Esophagus muscularis mucosa (tissue), 4 donors: ENCODE measurements around the gene LRP6. TPM values are rescaled to one million over a fixed set of nuclear protein-coding genes. Genes with fewer than 3 reads are reported as not detected.

Source experiments
- DNase-seq: peaks from one replicate; pipeline ENCODE4 v3.0.0-alpha.2; 2017; ENCODE audit errors: extremely low spot score
- H3K27ac ChIP-seq, 4 donors: fragments of 200-600 bp; sonication (generic); replicated peaks in 1 of 4; 1 replicate in 3 of 4; 2 replicates in 1 of 4; pipeline ENCODE4 v1.5.1; 2016 to 2019; ENCODE audit warnings: mild to moderate bottlenecking in 1 of 4
- H3K27me3 ChIP-seq, 4 donors: fragments of 200-600 bp; sonication (generic); one replicate each; pipeline versions ENCODE4 v1.5.1 to v1.6.0; 2016 to 2019
- H3K36me3 ChIP-seq, 4 donors: fragments of 200-600 bp; sonication (generic); one replicate each; pipeline ENCODE4 v1.5.1; 2016 to 2019
- H3K4me1 ChIP-seq, 4 donors: fragments of 200-600 bp; sonication (generic); one replicate each; pipeline ENCODE4 v1.5.1; 2016 to 2019
- H3K4me3 ChIP-seq, 4 donors: fragments of 200-600 bp; sonication (generic); 1 replicate in 2 of 4; 2 replicates in 2 of 4; pipeline ENCODE4 v1.5.1; 2016 to 2019; ENCODE audit warnings: mild to moderate bottlenecking in 4 of 4, moderate library complexity in 1 of 4
- H3K9me3 ChIP-seq, 4 donors: fragments of 200-600 bp; sonication (generic); 1 replicate in 3 of 4; 2 replicates in 1 of 4; pipeline ENCODE4 v1.5.1; 2016 to 2019
- CTCF ChIP-seq, 3 experiments: fragments of 200-600 bp in 2 of 3; fragments of 450-650 bp in 1 of 3; sonication (generic) in 2 of 3; IDR thresholded peaks; one replicate each; pipeline ENCODE4 v1.5.1; 2017 to 2019; ENCODE audit warnings: antibody characterized with exemption in 3 of 3, mild to moderate bottlenecking in 2 of 3, moderate library complexity in 1 of 3
- EP300 ChIP-seq: sonication (generic); formaldehyde crosslinking; IDR thresholded peaks from one replicate; pipeline ENCODE4 v1.6.1; 2017; ENCODE audit warnings: antibody characterized with exemption
- POLR2A ChIP-seq: fragments of 450-650 bp; IDR thresholded peaks from one replicate; pipeline ENCODE4 v1.6.1; 2017; ENCODE audit warnings: antibody characterized with exemption, moderate library complexity, mild to moderate bottlenecking, low read depth
- POLR2AphosphoS5 ChIP-seq, 2 donors: sonication (generic); formaldehyde crosslinking; IDR thresholded peaks; one replicate each; pipeline ENCODE4 v1.6.1; 2017; ENCODE audit warnings: antibody characterized with exemption in 2 of 2
- WGBS: methylation state at CpG from one replicate; pipeline ENCODE4 v1.1.5; 2018; 5-methylcytosine and 5-hydroxymethylcytosine counted together
- intact Hi-C: fragments of 100-400 bp; cut with DNase I; formaldehyde crosslinking; loops from one replicate; pipeline ENCODE4 v1.15.1; 2023
- total RNA-seq, 4 donors: library from RNA; depleted of rRNA; stranded (reverse); fragments of >200 nt; gene quantifications; one replicate each; pipeline versions ENCODE4 v1.1.0 to v1.2.1, GENCODE V29; 2016

Gene LRP6
- total RNA-seq, 4 donors from 2014 or later: 26.2 to 61.1 (median 34.8) TPM

- 85% methylated on average over 8 of the region's 9 CpGs for WGBS
- Histone ChIP-seq H3K27ac (no peak overlapping the region), H3K27me3 (no peaks in the 10 kb centered on the region), H3K4me3 (no peak overlapping the region), H3K36me3 (no peaks in the 10 kb centered on the region), H3K9me3 (no peaks in the 10 kb centered on the region), H3K4me1 (peaks cover 0 to 2% (median under 1%) of the 10 kb centered on the region in 4 donors)
- TF ChIP-seq POLR2A (no peak), POLR2AphosphoS5 (IDR thresholded peaks at IDR 0.05) (no peak), EP300 (no peak), CTCF (IDR thresholded peaks at IDR 0.05) (no peak)
- DNase-seq: no peak
- intact Hi-C loops: no loop called here
Observed at GRCh38 chr12:12086973-12087692, 179.7 kb downstream of the LRP6 start.

DNA sequence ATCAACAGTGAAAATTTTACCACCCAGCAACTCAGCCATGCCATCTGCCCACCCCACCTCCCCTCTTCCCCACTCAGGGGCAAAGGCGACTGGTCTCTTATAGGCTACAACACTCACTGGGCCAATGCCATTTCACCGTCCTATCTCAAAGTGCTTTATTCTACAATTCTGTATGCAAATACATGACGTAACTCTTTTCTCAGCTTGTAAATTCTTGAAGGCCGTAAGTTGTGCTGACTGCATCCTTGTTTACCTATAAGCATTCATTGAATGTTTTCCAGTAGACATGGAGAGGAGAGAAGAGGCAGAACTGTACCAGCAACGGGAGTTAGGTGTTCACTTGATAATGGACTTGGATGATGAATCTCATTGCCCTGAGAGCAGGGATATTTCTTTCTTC is 180.5 kb downstream of the LRP6 start:
- no peaks in the 10 kb centered on the region for H3K27me3 ChIP-seq
- no peaks in the 10 kb centered on the region for H3K36me3 ChIP-seq
- no peaks in the 10 kb centered on the region for H3K9me3 ChIP-seq
- no peak for DNase-seq
- peaks cover 0 to 4% (median 2%) of the 10 kb centered on the region in 4 donors for H3K4me1 ChIP-seq
- no peak overlapping the region for H3K4me3 ChIP-seq
- 97% methylated on average over 5 of the region's 5 CpGs for WGBS
- intact Hi-C loops: no loop called here
- TF ChIP-seq POLR2AphosphoS5 (IDR thresholded peaks at IDR 0.05) (no peak), EP300 (no peak), POLR2A (no peak), CTCF (IDR thresholded peaks at IDR 0.05) (no peak)
- H3K27ac ChIP-seq: no peak overlapping the region

DNA sequence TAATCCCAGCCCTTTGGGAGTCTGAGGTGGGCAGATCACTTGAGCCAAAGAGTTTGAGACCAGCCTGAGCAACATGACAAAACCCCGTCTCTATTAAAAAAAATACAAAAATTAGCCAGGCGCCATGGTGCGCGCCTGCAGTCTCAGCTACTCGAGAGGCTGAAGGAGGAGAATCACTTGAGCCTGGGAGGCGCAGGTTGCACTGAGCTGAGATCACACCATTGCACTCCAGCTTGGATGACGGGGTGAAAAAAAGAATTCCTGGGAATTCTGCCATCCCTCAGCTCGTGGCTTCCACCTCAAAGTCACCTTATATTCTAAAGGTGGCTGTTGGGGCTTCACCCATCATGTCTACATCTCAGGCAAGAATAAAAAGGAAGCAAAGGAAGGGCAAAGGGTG is 183.2 kb downstream of the LRP6 start:
- Histone ChIP-seq H3K4me1 (peaks cover 0 to 4% (median 2%) of the 10 kb centered on the region in 4 donors), H3K27ac (no peak overlapping the region), H3K9me3 (no peaks in the 10 kb centered on the region), H3K36me3 (no peaks in the 10 kb centered on the region), H3K4me3 (no peak overlapping the region), H3K27me3 (no peaks in the 10 kb centered on the region)
- intact Hi-C loops: loop anchor here (5.0 kb wide), 1 partner anchor 244 kb away; no protein-coding TSS in a partner anchor
- TF ChIP-seq POLR2AphosphoS5 (IDR thresholded peaks at IDR 0.05): no peak
- no peak for TF ChIP-seq EP300
- no peak for DNase-seq
- WGBS: 73% methylated on average over 8 of the region's 8 CpGs

DNA sequence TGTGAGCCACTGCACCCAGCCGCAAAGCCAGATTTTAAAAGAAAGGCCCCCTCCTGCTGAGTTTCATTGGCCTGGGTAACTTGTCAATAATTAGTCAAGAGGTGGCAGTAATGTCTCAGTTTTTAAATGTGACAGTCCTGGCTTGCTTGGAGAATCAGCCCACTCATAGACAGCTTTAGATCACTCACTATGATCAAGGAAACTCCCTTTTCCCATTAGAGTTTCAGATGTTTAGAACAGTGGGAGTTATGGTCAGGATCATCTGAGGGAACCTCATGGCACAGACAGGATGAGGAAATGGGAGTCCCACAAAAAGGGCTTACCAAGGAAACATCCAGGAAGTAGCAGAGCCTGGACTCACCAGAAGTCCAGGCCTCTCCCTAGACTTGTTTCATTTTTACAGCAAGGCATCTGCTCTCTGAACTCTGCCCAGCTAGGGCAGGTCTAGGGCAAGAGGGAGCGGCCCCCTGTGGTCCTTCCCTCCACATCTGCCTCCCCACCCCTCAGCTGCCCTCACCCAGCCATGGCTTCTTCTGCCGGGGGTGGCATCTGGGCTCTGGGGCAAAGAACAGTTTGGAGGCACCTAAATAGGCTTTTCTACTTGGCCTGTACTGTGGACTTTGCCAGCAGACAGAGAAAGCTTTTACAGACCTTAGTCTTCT is 184.9 kb downstream of the LRP6 start:
- TF ChIP-seq POLR2A (no peak), CTCF (IDR thresholded peaks at IDR 0.05) (peak in 2 of 3 experiments; percentile 18 to 28), POLR2AphosphoS5 (IDR thresholded peaks at IDR 0.05) (no peak), EP300 (no peak)
- Histone ChIP-seq H3K27ac (no peak overlapping the region), H3K27me3 (no peaks in the 10 kb centered on the region), H3K4me1 (peaks cover 0 to 4% (median 2%) of the 10 kb centered on the region in 4 donors), H3K36me3 (no peaks in the 10 kb centered on the region), H3K4me3 (no peak overlapping the region), H3K9me3 (no peaks in the 10 kb centered on the region)
- 74% methylated on average over 3 of the region's 3 CpGs for WGBS
- intact Hi-C loops: loop anchor here (5.0 kb wide), 1 partner anchor 245 kb away; no protein-coding TSS in a partner anchor
- DNase-seq: peak; percentile 72

- WGBS: 85% methylated on average over 5 of the region's 5 CpGs
- peaks cover 0 to 4% (median 2%) of the 10 kb centered on the region in 4 donors for H3K4me1 ChIP-seq
- TF ChIP-seq POLR2AphosphoS5 (IDR thresholded peaks at IDR 0.05): no peak
- TF ChIP-seq POLR2A: no peak
- TF ChIP-seq CTCF (IDR thresholded peaks at IDR 0.05): no peak
- TF ChIP-seq EP300: no peak
- no peaks in the 10 kb centered on the region for H3K27me3 ChIP-seq
- peak; percentile 42 for DNase-seq
- H3K36me3 ChIP-seq: no peaks in the 10 kb centered on the region
- H3K4me3 ChIP-seq: no peak overlapping the region
- no peaks in the 10 kb centered on the region for H3K9me3 ChIP-seq
- intact Hi-C loops: no loop called here
- no peak overlapping the region for H3K27ac ChIP-seq
Observed at GRCh38 chr12:12079291-12079690, 187.6 kb downstream of the LRP6 start.
